CMK (cell line): ENCODE results near the gene STAP2.

Experiments
- DNase-seq: peaks from one replicate; pipeline ENCODE4 v3.0.0-alpha.2; 2010; ENCODE audit warnings: low read depth

The STAP2 gene

GRCh38 chr19:4370418-4371041, 31.9 kb upstream of the STAP2 start:
- no peak for DNase-seq

- DNase-seq, result no peak
Observed at GRCh38 chr19:4369888-4370260, 31.2 kb upstream of the STAP2 start.

DNA sequence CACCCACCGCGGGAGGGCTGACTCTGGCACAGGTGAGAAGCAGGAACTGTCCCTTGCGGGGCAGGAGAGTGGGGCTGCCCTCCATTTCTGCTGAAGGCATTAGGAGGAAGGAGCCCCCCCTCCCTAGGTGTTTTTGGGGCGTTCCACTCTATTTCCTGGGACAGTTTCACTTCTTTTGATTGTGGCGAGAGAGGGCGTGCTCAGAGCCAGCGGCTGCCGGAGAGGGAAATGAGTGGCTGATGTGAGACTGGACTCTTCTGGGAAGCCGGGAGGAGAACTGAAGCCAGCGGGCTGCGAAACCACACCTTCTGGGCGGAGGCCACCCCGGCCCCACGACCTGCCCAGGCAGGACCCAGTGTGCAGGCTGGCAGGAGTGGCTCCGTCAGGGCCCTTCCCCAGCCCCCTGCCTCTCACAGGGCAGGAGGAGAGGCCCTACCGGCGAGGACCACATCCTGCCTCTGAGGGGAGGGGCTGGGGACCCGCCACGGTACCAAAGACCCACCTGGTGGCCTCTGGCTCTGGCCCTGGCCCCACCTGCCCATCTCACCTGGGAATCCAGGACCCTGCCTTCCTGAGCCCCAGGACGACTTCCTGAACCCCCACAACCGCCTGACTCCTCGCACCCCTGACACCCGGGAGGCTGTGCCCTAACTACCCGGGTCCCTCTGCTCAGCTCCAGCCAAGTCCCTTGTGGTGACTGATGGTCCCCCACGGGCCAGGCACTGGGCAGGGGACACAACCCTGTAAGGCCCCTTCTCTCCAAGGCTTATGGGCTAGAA, 30.7 kb upstream of the STAP2 start:
- no peak for DNase-seq

DNA sequence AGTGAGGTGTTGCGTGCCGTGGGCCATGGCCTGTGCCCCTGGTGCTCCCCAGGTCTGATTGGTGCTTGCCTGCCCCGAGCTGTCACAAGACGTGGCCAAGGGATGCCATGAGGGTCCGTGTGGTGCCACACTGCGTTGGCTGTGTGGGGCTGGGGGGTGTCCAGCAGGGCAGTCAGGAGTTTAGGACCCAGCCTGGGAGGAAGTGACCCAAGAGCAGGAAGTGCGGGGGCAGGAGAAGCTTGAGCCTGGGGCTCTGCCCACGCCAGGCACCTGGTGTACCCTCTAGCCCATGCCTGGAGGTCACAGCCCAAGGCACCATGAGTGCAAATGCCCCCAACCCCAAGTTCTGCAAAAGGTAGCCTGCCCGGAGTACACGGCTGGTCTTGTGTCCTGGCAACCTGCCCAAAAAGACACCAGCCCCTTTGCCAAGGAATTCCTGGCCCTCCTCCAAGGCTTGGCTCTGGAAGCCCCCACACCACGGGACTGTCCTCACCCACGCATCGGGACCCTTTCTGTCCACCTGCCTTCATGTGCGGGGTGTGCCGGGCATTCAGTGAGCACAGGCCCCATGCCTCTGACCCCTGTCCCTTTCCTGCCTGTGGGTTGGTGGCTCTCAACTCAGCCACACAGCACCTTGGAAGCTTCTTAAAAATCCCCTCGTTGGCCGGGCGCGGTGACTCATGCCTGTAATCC, 29.6 kb upstream of the STAP2 start:
- no peak for DNase-seq

DNA sequence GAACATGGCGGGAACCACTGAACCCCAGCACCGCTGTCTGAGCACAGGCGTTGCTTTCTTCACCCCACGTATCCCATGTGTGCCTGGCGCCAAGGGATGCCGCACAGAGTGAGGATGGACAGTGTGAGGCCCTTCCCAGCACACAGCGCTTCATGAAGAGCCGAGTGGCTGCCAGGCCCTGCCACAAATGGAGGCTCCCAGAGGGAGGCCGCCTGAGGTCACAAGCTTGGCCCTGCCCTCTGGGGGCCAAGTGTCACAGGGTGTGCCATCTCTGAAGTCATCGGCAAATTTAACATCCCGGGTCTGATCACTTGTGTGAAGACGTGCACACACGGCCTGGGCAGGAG, 29.1 kb upstream of the STAP2 start:
- DNase-seq, result no peak

- DNase-seq, result no peak
Observed at GRCh38 chr19:4367336-4367723, 28.7 kb upstream of the STAP2 start.

DNA sequence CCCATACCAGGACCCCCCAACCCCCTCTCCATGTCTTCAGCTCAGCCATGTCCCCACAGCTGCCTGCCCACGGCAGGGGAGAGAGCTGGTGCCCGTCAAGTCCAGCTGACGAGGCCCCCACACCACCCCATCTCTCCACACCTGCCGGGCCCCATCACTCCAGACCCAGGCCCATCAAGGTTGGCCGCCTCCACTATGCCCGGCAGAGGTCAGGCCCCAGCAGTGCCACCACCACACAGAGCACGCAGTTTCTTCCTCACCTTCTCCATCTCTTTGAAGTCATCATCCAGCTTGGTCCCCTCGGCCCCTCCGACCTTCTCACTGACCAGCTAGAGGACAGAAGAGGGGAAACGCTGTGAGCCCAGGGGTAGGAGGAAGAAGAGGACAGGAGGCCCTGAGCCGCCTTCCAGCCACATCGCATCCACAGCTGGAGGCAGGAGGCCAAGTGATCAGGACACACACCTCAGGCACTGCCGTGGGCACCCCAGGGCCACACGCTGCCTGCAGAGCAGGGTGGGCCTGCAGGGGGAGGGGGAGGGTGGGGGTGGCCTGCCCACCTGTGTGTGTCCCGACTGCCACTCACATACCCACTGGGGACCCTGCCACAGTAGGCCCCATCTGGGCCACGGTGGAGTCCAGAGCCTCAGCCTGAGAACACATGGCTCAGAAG, 28.2 kb upstream of the STAP2 start:
- no peak for DNase-seq

DNA sequence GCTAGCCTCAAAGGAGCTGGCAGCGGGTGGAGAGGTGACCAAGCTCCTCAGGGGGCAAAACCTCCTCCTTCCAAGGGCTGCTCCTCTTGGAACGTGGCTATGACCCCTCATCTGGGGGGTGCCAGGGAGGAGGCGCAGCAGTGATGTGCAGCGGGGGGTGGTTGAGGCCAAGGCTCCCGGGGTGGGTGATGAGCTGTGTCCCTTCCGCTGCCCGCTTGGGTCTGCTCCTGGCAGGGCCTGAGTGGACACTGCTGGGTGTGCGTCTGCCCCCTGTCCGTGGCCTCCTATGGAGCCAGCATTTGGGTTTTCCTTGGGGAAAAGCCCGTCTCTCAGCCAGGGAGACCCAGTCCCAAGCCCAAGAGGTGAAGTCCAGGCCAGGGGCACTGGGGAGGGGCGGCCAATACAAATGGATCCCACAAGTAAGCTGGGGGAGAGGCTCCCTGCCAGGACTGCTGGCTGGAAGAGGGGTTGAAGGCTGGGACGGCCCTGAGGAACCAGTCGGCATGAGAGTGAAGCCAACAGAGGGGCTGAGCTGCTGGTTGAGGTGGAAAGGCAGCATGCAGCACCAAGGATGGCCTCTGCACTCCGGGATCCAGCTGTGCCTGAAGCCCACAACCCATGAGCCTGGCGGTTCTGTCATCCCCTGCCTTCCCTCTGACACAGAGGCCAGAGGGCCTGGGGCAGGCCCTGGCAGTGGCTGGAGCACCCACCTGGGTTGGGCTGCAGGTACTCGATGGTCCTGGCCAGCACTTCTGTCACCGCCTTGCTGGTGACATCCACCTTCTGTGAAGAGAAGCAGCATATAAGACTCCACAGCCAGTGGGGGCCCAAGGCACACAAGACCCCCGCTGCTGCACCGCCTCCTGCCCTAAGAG, 27.4 kb upstream of the STAP2 start:
- DNase-seq, result no peak

- DNase-seq, result no peak
Observed at GRCh38 chr19:4365341-4365740, 26.7 kb upstream of the STAP2 start.

DNA sequence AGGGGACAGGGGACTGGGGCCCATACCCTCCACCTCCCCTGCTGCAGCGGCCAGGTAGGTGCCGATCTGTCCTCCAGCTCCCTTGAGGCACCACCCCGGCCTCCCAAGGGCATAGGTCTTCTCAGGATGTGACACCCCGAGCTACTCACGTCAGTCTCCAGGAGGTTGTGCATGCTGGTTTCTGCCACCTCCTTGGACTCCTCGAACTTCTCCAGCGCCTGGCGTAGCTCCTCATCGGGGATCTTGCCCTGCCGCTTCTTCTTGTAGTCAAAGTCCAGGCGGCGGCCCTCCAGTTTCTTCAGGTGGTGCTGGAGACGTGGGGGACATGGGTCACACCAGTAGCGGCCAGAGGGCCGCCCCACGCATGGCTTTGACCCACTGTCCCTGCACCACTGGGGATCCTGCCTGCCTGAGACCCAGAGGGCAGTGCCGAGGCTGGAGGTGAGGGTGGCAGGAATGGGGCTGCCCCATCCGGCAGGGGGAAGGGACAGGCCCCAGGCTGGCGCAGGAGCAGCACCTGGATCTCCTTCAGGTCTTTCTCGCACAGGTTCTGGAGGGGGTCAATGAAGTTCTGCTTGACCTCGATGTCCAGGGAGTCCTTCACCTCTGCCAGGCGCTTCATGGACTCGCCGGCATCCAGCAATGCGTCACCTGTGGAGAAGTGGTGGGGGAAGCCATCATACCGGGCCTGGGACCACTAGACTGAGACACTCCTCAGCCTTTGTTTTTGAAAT, 25.1 kb upstream of the STAP2 start:
- no peak for DNase-seq

GRCh38 chr19:4362831-4363545, 24.4 kb upstream of the STAP2 start:
- DNase-seq, result no peak

GRCh38 chr19:4362101-4362828, 23.6 kb upstream of the STAP2 start:
- no peak for DNase-seq

GRCh38 chr19:4361152-4362046, 22.8 kb upstream of the STAP2 start:
- DNase-seq, result no peak

DNA sequence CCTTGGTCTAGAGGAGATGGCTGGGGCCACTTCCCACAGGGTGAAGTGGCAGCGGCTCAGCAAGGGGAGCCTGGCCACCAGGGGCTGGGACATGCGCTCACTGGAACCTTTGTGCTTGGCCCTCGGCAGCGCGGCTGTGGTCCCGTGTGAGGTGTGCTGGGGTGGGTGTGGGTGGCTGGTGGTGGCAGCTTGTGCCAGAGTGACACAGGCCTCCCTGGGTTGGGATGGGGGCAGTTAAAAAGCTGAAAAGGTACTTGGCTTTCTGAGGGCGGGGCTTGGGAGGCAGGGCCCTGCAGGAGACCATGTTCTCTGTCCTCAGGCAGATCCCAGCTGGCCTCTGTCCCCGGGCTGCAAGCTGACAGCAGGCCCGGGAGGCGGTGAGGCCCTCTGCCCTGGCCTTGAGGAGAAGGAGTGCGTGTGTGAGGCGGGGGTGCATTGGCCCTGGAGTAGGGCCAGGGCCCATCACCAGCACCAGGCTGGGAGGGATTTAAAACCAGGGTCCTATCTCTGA, 22.1 kb upstream of the STAP2 start:
- no peak for DNase-seq

DNA sequence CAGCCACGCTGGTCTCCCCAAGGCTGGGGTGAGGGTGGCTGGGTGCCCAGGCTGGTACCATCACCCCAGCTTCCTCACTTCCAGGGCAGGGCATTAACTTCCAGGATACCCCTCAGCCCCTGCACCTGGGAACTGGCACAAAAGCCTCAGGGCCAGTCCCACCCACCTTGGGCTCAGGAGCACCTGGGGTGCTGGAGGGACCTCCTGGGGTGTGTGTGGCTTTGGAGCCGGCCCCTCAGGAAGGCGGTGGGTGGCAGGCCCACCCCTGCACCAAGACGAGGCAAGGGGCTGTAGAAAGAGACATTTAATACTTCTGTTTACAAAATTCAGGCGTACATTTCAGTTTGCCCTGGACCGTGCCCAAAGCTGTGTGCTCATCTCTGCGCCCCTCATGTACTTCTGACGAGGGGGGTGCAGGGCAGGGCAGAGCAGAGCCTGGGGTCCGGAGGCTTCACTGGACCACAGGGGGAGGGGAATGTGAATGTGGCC, 21.5 kb upstream of the STAP2 start:
- DNase-seq, result no peak

- no peak for DNase-seq
Observed at GRCh38 chr19:4359627-4360000, 21.0 kb upstream of the STAP2 start.

- DNase-seq, result no peak
Observed at GRCh38 chr19:4358709-4359626, 20.3 kb upstream of the STAP2 start.
